HG03432 (cell line): ENCODE measurements around the gene SCRN3.
"Not testable (repeated sequence)": the region's sequence is repeated elsewhere in the genome, so short reads cannot be mapped to it uniquely, and the experiment has no call there.

Experiments used
- ATAC-seq: cut with Tn5 transposase; IDR thresholded peaks from one replicate; pipeline ENCODE4 v1.9.1; 2021; ENCODE audit warnings: mild to moderate bottlenecking, moderate library complexity; ENCODE audit not compliant: unreplicated experiment

SCRN3 gene, protein sequence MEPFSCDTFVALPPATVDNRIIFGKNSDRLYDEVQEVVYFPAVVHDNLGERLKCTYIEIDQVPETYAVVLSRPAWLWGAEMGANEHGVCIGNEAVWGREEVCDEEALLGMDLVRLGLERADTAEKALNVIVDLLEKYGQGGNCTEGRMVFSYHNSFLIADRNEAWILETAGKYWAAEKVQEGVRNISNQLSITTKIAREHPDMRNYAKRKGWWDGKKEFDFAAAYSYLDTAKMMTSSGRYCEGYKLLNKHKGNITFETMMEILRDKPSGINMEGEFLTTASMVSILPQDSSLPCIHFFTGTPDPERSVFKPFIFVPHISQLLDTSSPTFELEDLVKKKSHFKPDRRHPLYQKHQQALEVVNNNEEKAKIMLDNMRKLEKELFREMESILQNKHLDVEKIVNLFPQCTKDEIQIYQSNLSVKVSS

DNA sequence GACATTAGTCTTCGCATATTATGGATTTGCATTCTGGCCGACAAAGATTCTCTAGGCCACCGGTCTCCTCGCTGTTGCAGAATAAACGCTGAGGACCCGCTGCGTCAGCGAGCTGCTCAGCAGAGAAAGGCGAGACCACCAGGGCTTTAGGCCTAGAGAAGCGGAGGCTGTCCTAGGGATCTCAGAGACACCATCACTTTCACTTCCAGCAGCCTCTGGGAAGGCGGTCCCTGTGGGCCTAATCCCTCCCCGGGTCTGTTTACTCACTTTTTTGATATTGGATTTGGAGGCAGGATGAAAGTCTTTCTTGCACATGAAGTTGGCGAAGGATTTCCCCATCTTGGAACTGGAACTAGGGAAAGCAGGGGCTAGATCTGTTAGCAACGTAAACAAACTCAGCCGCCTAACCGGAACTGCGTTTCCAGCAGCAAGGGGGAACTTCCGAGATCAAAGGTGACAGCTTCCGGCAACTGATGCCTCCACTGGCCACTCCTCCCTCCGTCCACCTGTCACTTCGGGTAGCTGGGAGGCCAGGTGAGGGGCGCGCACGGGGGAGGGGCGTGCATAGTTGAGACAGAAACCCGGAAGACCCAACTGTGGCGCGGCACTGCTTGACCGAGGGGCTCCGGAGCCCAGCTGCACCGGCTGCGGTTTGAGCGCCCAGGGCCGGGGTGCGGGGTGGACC is at the start of gene SCRN3:
TSS of gene SCRN3 (plus strand) at position 447 of the 685 bp plus-strand sequence. CDS start 2,554 bp downstream, outside the sequence.
- peak; percentile 97 for ATAC-seq

DNA sequence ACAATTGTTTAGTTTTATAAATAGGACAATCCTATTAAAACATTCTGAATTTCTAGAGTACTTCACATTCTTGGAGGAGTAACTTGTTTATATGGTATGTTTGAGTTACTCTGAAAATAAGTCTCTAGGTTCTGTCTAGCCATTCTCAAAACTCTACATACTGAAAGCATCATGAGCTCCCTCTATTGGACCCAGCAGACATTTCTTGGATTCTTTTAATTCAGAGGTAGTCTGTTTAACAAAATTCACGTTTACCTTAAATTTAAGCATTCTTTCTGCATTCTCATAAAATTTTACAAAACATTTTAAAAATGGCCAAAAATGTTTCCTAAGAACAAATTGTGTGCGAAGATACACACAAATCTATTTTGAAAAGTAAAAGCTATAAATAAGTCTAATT is 45.5 kb upstream of the SCRN3 start:
- no peak for ATAC-seq

DNA sequence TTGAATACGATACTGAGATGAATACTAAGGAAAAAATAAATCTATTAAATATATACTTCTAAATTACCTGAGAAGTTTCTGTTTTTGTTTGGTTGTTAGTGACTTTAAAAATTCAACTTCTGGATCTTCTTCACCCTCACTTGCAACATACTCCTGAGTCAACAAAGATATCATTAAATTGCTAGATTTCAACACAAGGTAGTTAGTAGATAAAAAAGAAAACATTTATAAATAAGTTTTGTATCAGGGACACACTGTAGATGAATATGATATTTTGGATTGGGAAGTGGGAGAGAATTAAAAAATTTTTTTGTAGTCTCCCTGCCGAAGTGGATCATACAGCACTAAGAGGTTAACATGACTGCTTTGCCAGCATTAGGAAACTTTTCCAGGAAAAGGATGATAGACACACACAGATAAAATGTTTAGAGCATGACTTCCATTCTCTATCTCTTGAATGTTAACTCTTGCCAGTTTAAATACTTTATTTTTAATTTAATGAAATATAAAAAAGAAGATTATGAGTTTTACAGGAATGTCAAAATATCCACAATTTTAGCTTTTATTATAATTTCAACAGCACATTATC is 44.8 kb upstream of the SCRN3 start:
- ATAC-seq: no peak

DNA sequence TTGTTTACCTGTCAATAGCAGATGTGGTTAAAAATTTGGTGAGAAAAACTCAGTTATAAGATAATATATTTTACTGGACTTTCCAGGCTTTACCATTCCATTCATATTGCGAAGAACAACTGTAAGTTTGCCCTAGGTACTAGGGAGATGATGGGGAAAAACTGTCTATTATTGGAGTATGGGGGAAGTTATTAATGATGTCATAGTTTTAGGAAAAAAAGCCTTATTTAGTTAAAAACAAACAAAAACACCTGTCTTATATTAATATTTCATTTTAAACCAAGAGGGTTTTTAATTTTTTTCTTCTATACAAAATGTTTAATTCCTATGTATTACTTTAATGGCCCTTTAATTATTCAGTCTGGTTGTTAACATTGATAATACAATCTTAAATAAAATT is 42.5 kb upstream of the SCRN3 start:
- no peak for ATAC-seq

DNA sequence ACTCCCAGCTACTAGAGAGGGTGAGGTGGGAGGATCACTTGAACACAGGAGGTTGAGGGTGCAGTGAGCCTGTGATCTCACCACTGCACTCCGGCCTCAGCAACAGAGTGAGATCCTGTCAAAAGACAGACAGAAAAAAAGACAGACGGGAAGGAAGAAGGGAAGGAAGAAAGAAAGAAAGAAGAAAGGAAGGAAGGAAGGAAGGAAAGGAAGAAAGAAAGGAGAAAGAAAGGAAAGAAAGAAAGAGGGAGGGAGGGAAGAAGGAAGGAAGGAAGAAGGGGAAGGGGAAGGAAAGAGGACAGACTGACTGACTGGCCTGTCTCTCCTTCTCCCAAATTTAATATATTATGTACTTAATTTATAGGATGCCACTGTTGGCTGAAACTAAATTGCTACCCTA is 39.2 kb upstream of the SCRN3 start:
- ATAC-seq: no peak

DNA sequence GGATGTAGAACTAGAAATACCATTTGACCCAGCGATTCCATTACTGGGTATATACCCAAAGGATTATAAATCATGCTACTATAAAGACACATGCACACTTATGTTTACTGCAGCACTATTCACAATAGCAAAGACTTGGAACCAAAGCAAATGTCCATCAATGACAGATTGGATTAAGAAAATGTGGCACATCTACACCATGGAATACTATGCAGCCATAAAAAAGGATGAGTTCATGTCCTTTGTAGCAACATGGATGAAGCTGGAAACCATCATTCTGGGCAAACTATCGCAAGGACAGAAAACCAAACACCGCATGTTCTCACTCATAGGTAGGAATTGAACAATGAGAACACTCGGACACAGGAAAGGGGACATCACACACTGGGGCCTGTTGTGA is 35.9 kb upstream of the SCRN3 start:
- not testable (repeated sequence) for ATAC-seq

DNA sequence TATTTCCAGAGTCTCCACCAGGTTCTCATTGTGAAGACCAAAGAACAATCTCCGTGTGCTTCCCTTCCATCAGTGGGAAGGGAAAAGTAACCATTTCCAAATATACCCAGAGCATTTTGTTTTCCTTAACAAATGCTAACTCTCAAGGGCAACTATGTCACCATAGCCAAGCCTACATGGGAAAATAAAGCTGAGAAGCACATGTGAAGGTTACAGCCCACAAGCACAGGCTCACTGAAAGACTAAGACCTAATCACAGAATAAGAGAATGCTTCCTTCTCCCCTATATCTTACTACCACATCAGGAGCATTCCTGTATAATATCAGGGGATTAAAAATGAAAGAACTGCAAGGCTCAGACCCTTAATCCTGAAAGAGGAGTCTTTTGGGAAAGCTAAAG is 32.6 kb upstream of the SCRN3 start:
- no peak for ATAC-seq

DNA sequence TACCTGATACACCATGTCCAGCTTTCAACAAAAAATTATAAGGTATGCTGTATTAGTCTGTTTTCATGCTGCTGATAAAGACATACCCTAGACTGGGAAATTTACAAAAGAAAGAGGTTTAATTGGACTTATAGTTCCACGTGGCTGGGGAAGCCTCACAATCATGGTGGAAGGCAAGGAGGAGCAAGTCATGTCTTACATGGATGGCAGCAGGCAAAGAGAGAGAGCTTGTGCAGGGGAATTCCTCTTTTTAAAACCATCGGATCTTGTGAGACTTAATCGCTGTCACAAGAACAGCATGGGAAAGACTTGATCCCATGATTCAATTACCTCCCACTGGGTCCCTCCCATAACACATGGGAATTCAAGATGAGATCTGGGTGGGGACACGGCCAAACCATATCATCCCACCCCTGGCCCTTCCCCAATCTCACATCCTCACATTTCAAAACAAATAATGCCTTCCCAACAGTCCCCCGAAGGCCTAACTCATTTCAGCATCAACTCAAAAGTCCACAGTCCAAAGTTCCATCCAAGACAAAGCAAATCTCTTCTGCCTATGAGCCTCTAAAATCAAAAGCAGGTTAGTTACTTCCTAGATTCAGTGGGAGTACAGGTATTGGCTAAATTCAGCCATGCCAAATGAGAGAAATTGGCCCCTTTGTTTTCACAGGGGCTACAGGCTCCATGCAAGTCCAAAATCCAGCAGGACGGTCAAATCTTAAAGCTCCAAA is 31.9 kb upstream of the SCRN3 start:
- ATAC-seq: not testable (repeated sequence)

DNA sequence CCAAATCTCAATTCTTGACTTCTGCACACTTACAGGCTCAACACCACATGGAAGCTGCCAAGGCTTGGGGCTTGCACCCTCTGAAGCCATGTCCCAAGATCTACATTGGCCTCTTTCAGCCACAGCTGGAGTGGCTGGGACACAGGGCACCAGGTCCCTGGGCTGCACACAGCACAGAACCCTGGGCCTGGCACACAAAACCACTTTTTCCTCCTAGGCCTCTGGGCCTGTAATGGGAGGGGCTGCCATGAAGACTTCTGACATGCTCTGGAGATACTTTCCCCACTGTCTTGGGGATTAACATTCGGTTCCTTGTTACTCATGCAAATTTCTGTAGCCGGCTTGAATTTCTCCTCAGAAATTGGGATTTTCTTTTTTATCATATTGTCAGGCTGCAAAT is 30.9 kb upstream of the SCRN3 start:
- ATAC-seq: no peak

DNA sequence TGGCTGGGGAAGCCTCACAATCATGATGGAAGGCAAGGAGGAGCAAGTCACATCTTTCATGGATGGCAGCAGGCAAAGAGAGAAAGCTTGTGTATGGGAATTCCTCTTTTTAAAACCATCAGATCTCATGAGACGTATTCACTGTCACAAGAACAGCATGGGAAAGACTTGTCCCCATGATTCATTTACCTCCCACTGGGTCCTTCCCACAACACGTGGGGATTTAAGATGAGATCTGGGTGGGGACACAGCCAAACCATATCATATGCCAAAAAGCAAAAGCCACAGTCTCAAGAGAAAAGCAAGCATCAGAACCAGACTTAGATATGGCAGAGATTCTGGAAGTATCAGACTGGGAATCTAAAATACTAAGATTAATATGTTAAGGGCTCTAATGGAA is 30.0 kb upstream of the SCRN3 start:
- ATAC-seq: no peak

DNA sequence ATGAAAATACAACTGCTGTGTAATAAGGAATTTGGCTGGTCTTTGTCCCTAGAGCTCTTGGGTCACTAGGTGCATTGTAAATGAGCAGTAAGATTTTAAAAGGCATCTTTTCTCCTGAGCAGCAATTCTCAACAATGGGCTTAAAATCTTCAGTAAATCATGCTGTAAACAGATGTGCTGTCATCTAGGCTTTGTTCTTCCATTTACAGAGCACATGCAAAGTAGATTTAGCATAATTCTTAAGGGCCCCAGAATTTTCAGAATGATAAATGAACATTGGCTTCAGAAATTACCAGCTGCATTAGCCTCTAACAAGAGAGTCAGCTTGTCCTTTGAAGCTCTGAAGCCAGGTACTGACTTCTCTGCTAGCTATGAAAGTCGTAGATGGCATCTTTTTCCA is 26.8 kb upstream of the SCRN3 start:
- no peak for ATAC-seq

DNA sequence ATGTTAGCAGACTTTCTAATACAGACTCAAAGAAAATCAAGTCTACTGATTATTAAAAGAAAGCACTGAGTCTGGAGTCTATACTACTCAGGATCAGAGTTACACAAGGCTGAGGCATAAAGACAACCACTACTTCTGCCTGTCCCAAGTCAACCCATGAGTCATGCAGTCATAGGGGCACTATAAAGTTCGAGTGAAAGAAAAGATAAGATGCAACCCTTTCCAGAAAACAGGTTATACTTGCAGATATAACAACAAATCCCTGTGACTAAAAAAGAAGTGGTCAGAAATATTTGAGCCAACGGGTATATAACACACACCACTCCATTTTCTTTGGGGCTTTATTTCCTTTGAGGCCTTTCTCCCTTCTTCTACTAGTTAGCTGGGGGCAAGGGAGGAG is 18.6 kb upstream of the SCRN3 start:
- ATAC-seq: no peak

DNA sequence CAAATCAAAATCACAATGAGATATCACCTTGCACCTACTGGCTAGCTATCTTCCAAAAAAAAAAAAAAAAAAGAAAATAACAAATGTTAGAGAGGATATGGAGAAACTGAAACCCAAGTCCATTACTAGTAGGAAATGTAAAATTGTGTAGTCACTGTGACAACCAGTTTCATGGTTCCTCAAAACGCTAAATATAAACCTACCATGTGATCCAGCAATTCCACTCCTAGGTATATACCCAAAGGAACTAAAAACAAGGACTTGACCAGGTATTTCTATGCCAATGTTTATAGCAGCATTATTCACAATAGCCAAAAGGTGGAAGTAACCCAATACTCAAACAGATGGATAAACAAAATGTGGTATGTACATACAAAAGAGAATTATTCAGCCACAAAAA is 11.7 kb upstream of the SCRN3 start:
- ATAC-seq: no peak

DNA sequence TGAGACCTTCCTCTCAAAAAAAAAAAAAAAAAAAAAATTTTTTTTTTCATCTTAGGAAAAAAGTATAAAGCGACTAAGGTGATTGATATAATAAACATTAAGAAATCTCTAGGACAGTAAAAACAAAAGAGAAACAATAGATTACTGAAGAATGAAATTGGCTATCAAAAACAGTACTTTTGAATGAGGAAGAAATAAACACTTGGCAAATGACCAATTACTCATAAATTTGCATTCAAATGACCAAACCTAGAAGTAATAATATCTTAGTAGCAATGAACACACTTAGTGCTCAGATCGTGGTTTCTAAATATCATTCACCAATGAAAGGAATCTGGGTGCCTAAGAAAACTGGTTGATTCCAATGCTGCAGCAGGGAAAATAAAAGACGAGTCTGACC is 10.3 kb upstream of the SCRN3 start:
- ATAC-seq: no peak

DNA sequence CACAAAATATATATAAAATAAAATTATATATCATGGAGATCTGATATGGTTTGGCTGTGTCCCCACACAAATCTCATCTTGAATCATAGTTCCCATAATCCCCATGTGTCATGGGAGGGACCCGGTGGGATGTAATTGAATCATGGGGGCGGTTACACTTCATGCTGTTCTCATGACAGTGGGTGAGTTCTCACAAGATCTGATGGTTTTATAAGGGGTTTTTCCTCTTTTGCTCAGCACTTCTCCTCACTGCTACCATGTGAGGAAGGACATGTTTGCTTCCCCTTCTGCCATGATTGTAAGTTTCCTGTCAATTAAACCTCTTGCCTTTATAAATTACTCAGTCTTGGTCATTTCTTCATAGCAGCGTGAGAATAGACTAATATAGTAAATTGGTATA is 6.8 kb upstream of the SCRN3 start:
- not testable (repeated sequence) for ATAC-seq

DNA sequence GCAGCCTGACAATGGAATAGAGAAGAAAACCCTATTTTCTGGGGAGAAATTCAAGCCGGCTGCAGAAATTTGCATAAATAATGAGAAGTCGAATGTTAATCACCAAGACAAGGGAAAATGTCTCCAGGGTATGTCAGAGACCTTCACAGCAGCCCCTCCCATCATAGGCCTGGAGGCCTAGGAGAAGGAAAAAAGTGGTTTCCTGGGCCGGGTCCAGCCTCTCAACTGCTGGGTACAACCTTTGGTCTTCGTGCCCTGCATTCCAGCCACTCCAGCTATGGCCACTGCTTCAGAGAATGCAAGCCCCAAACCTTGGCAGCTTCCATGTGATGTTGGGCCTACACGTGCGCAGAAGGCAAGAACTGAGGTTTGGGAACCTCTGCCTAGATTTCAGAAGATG is 6.0 kb upstream of the SCRN3 start:
- no peak for ATAC-seq

DNA sequence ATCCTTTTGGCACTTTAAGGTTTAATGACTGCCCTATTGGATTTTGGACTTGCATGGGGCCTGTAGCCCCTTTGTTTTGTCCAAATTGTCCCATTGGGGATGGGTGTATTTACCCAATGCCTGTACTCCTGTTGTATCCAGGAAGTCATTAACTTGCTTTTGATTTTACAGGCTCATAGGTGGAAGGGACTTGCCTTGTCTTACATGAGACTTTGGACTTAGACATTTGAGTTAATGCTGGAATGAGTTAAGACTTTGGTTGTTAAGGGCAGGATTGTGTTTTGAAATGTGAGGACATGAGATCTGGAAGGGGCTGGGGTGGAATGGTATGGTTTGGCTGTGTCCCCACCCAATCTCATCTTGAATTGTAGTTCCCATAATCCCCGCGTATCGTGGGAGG is 5.2 kb upstream of the SCRN3 start:
- ATAC-seq: not testable (repeated sequence)

DNA sequence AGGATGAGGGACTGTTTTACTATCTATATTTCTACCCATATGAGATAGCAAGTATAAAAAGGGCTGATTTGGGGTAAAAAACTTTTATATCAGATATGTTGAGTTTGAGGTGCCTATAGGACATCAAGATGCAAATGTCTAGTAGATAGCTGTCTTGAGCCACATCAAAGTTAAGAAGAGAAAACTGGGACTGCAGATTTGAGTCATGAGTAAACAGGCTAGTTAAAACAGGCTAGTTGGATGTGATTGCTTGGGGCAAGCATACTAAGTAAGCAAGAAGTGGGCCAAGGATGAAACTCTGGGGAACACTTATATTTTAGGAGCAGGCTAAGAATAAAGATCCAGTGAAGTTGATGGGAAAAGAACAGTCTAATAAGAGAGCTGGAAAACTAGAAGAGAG is 2.8 kb upstream of the SCRN3 start:
- no peak for ATAC-seq

DNA sequence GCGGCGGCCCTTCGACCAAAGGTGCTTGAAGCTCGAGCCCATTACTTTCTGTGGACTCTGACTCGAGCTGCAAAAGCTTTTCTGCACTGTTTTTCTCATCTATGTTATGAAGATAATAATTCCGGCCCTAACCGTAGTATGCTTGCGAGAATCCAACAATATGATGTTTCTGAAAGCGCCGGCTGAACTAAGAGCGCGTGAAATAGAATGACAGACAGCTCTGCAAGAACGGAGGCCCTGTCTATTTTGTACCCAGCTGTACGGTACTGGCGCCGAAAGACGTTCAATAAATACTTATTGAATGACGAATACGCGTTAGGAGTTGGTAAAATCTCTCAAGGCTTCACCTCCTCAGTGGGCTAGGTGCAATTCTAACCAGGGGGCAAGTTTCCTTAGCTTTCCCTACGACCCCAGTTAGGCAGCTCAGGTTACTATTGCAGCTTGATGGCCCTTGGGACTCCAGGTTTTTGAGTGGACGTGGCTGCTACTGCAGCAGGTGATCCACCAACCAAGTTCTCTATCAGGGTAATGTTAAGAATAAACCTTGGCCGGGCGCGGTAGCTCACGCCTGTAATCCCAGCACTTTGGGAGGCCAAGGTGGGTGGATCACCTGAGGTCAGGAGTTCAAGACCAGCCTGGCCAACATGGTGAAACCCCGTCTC is 570 bp downstream of the SCRN3 start:
- peak; percentile 29 for ATAC-seq

DNA sequence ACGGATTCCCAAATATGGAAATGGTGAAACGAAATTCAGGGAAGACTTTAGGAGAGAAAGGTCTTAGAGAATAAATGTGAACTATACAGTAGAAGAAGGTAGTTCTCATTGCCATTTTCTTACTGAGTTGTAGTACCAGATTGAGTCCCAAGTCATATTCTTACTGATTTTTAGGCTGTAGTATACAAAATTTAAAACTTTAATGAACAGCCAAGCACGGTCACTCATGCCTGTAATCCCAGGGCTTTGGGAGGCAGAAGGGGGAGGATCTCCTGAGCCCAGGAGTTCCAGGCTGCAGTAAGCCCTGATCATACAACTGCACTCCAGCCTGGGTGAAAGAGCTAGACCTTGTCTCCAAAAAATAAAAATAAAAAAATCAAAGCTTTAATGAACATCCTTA is 2.2 kb downstream of the SCRN3 start:
- no peak for ATAC-seq

DNA sequence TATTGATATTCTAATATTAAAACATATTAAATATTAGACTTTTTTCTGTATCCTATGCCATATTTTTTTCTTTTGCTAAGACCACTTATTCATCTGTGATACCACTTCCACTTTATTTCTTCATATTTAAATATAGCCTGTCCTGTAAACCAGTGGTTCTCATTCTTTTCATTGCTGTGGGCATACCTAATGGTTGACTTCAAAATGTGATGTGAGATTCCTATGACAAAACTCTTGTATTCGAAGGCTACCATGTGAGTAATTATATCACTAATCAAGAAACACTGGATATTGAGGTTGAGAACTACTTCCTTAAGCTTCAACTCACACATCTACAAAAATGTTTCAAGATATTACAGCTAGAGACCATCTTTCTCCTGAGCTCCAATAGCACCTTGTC is 3.6 kb downstream of the SCRN3 start:
- ATAC-seq: no peak
